Measurements from ENCODE around the gene POGK. TPM values are rescaled to one million over a fixed set of nuclear protein-coding genes. Genes with fewer than 3 reads are reported as not detected.

The POGK gene, protein sequence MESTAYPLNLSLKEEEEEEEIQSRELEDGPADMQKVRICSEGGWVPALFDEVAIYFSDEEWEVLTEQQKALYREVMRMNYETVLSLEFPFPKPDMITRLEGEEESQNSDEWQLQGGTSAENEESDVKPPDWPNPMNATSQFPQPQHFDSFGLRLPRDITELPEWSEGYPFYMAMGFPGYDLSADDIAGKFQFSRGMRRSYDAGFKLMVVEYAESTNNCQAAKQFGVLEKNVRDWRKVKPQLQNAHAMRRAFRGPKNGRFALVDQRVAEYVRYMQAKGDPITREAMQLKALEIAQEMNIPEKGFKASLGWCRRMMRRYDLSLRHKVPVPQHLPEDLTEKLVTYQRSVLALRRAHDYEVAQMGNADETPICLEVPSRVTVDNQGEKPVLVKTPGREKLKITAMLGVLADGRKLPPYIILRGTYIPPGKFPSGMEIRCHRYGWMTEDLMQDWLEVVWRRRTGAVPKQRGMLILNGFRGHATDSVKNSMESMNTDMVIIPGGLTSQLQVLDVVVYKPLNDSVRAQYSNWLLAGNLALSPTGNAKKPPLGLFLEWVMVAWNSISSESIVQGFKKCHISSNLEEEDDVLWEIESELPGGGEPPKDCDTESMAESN
- total RNA-seq = 32.6 and 44.9 TPM in 2 replicates

DNA sequence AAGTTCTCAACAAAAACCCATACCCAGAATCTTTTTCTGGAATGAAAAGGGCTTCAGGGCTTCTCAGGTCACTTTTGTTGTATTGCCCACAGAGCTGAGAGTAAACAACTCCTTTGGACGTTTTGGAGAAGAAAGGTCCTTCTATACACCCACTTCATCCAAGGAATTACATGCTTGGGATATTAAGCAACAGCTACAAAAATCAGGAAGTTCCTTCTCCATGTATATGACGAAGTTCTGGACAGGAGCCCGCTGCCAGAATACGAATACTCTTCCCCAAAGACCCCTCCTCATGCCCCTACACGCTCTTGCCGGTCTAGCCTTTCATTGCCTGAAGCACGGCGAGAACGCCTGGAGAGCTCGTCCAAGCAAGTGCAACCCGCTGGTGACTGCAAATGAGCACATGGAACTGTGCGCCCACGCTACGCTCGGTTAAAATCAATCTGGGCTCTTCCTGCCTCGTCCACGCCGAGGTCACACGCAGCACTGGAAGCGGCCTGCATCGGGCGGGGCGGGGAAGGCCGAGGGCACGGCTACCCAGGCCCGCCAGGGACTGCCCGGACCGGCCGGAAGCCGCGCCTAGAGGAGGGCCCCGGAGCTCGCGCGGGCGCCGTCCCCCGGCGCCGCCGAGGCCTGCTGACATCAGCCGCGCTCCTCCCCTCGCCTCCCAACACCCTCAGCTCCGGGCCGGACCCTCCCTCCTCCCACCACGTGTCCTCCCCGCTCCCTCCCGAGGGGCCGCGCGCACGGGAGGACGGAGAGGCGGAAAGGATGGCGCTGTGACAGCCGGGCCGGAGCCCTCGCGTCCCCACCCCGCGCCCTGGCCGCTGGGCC is at the start of gene POGK:
Gene POGK, plus strand, starts transcription at position 710 of the 834 bp plus-strand sequence. CDS start 1,482 bp downstream, outside the sequence.

DNA sequence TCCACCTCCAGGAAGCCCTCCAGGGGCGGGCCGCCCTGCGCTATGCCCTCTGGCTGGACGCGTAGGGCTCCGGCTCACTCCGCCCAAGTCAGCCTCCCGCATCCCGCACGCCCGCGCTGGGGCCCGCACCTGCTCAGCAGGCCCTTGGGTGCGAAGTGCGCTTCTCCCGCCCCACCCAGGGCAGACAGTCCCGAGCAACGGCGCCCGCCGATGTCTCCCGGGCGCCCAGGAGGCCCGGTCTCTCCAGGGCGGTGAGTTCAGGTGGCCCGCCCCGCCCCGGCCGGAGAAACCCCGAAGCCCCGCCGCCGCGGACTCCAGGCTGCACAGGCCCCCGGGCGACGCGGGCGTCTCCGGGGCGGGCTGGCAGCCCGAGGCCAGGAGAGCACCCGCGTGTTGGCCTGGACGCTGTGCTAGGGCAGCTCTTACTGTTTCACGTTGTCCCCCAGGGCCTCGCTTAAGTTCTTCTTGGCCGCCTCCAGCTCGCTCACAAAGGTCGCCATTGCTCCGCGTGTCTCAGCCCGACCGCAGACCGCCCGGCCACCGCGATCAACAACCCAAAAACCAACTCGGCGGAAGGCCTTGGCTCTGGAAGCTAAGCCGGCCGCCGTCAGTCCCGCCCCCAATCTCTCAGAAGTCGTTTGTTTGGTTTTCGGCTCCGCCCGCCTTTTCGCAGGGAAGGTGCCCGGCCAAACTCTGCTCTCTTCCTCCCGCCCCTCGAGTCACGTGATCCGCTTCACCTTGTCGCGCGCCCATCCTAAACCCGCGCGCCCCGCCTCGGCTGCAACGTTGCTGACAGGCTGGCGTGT is 36.7 kb downstream of the POGK start, which contains the start of gene TADA1:
Gene TADA1, minus strand, starts transcription at position 531 of the 806 bp plus-strand sequence. Its CDS starts 31 bp downstream, at position 500.

Other genes with a start within 250 kb of the POGK start
- 13.7 and 16.4 TPM in 2 replicates for gene TADA1, start 36.8 kb downstream of the POGK start, total RNA-seq
- 0.79 and 0.87 TPM in 2 replicates for gene ILDR2, start 136.1 kb downstream of the POGK start, total RNA-seq
- gene MAEL, start 149.8 kb downstream of the POGK start, total RNA-seq = 0.39 and 0.76 TPM in 2 replicates

Data from placental epithelial cell (primary cell).